Breast epithelium (tissue), 3 donors: ENCODE data around the gene CD8B2.

ENCODE experiments used
- POLR2AphosphoS5 ChIP-seq, 3 donors: sonication (generic); formaldehyde crosslinking; IDR thresholded peaks; one replicate each; pipeline ENCODE4 v1.6.1; 2017; ENCODE audit warnings: antibody characterized with exemption in 3 of 3
- TF ChIP-seq, protein P1 (sequence below), 3 donors: fragments of 450-650 bp; IDR thresholded peaks; one replicate each; pipeline ENCODE4 v1.5.1; 2016 to 2017; ENCODE audit warnings: antibody characterized with exemption in 3 of 3, mild to moderate bottlenecking in 3 of 3, moderate library complexity in 3 of 3

DNA sequence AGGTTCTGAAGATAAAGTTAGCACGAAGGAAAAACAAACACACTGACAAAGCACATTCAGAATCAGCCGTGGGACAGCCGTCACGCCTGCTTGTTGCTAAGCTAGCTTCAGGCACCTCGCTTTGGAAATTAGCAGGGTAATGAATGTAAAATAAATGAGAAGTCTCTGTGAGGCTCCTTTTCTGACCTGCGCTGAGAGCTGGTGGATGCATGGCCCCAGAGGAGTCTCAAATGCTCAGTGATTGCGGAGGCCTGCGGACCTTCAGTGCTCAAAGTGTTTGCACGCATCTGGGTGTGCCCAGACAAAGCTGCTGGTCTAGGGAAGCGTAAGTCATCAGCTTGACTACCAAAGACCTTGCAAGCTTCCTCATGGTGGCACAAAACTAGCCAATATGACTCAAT, 50.6 kb downstream of the CD8B2 start:
- TF ChIP-seq, protein P1, sequence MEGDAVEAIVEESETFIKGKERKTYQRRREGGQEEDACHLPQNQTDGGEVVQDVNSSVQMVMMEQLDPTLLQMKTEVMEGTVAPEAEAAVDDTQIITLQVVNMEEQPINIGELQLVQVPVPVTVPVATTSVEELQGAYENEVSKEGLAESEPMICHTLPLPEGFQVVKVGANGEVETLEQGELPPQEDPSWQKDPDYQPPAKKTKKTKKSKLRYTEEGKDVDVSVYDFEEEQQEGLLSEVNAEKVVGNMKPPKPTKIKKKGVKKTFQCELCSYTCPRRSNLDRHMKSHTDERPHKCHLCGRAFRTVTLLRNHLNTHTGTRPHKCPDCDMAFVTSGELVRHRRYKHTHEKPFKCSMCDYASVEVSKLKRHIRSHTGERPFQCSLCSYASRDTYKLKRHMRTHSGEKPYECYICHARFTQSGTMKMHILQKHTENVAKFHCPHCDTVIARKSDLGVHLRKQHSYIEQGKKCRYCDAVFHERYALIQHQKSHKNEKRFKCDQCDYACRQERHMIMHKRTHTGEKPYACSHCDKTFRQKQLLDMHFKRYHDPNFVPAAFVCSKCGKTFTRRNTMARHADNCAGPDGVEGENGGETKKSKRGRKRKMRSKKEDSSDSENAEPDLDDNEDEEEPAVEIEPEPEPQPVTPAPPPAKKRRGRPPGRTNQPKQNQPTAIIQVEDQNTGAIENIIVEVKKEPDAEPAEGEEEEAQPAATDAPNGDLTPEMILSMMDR (IDR thresholded peaks at IDR 0.05) = no peak
- no peak for TF ChIP-seq POLR2AphosphoS5 (IDR thresholded peaks at IDR 0.05)
